DMS 273 (cell line): Measurements from ENCODE around the gene AGAP1.

Source experiments
- DNase-seq: peaks from one replicate; lab custom pipeline; 2025; ENCODE audit not compliant: unreplicated experiment; lab: John Stamatoyannopoulos, UW

Gene AGAP1

DNA sequence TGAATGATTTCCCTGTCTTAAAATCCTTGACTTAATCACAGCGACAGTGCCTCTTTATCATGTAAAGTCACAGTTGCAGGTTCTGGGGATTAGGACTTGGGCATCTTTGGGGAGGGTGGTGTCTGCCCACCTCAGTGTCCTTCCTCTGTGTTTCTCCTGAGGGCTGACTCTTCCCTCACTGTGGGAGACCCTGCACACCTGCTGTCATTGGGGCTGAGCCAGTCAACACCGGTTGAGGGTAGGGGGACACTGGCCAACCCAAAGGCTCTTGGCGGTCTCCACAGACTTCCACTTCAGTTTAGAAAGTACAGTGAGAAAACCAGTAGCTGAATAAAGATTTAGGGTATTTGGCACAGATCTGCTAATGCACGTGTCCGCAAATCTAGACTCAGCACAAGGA lies 36.9 kb downstream of the AGAP1 start:
- no peak for DNase-seq

- no peak for DNase-seq
Observed at GRCh38 chr2:235532307-235532706, 38.5 kb downstream of the AGAP1 start.

GRCh38 chr2:235533198-235533597 lies 39.4 kb downstream of the AGAP1 start:
- no peak for DNase-seq

GRCh38 chr2:235533616-235534385 lies 40.0 kb downstream of the AGAP1 start:
- peak; percentile 98 for DNase-seq

DNA sequence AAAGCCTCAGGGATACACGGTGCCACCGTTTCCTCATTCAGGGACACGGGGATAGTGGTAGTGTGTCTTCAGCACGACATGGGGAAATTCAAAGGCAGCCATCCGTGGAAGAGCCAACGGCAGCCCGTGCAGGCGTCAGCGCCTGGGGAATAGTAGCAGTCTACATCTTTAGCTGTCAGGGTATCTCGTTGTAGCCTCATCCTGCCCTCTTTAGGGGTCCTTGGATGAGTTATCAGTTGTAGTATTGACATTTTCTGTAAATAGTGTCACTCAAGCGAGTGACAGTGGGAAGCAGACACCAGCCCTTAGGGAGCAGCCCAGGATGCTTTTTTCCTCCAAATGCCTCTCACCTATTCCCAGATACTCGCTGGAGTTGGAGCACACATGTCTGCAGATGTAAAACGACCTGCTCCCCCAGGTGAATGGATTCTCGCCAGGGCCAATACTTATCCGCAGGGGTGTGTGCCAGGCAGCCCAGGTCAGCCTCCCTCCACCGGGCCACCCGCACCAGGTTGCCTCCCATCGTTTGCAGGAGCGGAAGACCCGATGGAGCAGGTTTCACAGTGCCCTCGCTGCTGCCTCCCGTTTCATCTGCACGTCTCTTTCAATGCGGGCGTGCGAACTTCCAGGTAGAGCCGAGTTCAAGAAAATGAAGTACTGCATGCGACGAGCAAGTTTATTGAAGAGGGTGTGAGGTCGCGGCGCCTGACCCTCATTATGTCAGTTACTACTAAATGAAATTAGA lies 41.0 kb downstream of the AGAP1 start:
- DNase-seq: no peak

DNA sequence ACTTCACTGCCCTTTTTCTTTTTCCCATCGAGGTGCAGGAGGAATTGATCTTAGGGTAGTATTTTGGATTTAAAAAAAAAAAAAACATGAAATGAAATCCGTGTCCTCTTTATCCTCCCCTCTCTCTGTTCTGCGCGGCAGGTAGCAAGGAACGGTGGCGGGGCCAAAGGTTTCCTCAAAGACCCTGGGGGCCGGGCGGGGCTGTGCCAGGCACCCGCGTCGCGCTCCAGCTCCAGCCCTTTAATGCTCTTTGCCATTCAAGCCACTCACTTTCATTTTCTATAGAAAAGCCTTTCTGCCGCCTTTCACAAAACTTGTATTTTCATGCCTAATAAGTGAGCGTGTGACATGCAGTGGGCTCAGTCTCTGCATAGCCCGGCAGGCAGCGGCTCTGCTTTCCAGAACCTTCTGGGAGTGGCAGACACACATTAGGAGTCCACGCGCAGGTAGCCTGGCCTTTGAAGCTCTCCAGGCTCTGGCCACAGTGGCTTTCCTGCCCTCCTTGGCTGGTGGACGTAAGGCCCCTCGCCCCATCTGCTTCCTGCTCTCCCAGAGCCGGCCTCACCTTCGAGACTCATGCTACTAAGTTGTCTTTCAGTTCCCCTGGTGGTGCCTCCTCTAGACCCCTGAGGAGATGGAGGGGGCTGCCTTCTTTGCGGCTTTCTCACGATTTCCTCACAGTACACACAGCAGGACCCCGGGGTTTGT lies 41.7 kb downstream of the AGAP1 start:
- no peak for DNase-seq

DNA sequence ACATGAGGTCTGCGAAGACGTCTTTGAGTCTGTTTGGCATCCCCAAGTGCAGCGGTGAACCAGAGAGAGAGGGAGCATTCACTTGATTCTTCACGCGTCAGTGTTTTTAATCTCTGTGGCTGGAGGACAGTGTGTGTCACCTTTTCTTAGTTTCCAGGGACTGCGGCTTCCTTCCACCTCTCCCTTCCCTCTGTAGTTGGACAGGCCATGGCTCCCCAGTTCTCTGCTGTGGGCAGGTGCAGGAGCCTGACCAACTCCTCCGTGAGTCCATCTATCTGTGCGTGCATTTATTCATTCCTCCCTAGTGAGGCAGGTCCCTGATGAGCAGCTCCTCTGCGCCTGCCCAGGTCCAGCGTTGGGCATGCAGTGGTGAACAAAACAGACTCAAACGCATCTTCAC lies 42.9 kb downstream of the AGAP1 start:
- DNase-seq: no peak

- no peak for DNase-seq
Observed at GRCh38 chr2:235537186-235537585, 43.3 kb downstream of the AGAP1 start.

DNA sequence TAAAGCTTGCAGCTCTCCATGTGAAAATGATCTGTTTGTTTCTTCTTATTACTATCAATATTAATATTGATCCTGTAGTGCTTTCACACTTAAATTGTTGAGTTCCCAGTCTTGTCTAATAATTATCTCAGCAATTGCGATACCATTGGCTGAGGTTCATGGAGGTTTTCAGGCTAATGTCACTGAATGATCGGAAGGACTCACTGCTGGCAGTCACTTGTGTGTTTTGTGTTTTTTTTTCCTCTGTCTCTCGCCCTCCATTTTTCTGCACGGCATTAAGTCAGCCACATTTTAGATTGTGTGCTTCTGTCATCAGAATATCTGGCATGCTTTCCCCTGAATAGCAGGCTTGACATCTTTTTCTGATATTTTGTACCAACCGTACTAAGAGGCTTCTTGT lies 43.7 kb downstream of the AGAP1 start:
- DNase-seq: no peak

GRCh38 chr2:235538144-235538639 lies 44.3 kb downstream of the AGAP1 start:
- DNase-seq: peak; percentile 14

DNA sequence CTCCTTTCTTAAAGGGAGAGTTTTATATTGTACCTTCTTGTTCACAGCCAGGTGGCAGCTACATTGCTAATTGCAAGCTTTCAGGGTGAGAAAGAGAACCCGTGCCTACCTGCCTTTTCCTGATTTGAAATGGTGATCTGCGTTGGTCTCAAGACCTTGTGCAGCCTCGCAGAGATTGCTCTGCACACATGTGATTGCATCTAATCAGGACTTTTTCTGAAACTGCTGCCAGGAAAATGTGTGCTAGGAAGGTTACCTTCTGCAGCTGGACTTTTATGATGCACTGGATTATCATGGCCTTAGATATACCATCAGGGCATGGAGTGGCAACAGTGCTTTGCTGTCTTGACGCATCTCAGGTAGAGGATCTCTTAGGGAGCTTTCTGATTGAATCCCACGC lies 45.1 kb downstream of the AGAP1 start:
- peak; percentile 24 for DNase-seq

DNA sequence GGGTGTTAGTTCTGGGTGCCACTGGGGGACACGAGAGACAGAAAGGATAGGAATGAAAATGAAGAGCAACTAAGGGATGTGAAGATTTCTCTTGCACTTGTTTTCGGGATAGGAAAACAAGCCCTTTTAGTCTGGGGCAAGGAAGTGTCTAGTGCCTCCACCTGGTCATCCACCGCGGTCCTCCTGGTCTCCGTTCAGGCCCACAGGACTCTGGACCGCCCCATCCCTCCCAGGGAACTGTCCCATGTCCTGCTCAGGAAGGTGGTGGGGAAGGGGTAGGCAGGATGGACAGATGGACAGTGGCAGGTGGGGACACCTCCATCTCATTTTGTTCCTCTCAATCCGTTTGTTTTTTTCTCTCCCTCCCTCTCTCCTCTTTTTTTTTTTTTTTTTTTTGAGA lies 45.9 kb downstream of the AGAP1 start:
- no peak for DNase-seq

DNA sequence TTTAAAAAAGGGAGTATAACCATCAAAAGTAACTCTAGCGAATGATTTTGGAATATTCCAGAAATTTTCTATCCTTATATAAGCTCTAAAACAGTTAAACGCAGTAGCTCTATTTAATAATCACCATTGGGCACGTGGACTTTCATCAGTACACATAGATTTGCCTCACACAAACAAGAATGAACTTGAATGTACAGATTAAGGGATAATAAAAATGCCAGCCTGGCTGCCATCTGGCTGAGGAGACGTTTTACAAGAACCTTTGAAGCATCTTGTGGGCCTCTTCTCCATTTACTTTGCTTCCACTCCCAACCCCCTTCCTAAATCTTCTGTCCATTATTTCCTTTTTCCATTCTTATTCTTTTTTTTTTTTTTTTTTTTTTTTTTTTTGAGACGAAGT lies 47.2 kb downstream of the AGAP1 start:
- DNase-seq: peak; percentile 89

GRCh38 chr2:235541838-235542549 lies 48.2 kb downstream of the AGAP1 start:
- DNase-seq: no peak

GRCh38 chr2:235542733-235543127 lies 48.9 kb downstream of the AGAP1 start:
- DNase-seq: no peak

- DNase-seq: no peak
Observed at GRCh38 chr2:235543128-235543750, 49.4 kb downstream of the AGAP1 start.

DNA sequence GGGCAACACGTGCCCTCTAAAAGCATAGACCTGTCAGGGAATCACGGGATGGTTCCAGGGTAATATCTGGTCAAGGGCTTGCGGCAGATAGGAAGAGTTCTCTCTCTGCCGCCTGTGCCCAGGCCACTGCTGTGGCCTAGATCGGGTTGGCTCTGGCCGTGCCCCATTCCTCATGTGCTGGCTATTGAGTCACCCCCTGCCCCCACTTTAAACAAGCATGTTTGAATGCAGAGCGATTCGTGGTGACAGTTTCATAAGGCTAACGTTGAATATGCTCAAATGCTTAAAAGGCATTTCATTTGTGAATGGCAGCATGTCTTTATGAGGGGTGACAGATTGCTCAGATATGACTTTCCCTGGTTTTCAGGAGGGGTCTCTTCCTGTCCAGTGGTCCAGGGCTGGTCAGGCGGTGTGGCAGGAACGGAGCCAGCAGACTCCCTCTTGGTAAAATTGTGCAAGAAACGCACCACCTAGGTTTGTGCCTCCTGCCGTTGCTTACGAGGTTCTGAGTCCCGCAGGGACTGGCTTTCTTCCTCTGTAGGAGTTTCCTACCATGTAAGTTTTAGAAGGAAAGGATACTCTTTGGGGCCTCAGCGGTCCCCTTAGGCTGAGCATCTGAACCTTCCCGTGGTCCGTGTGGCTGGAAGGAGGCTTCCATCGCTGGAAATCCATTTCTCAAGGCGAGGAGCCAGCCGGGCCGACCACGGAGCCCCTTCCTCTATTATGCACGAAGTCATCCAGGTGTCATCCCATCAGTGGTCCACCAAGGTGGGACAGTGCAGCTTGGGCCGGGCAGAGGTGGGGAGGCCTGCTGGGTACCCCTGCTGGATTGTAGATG lies 50.2 kb downstream of the AGAP1 start:
- DNase-seq: no peak

GRCh38 chr2:235544689-235544969 lies 50.8 kb downstream of the AGAP1 start:
- DNase-seq: no peak

DNA sequence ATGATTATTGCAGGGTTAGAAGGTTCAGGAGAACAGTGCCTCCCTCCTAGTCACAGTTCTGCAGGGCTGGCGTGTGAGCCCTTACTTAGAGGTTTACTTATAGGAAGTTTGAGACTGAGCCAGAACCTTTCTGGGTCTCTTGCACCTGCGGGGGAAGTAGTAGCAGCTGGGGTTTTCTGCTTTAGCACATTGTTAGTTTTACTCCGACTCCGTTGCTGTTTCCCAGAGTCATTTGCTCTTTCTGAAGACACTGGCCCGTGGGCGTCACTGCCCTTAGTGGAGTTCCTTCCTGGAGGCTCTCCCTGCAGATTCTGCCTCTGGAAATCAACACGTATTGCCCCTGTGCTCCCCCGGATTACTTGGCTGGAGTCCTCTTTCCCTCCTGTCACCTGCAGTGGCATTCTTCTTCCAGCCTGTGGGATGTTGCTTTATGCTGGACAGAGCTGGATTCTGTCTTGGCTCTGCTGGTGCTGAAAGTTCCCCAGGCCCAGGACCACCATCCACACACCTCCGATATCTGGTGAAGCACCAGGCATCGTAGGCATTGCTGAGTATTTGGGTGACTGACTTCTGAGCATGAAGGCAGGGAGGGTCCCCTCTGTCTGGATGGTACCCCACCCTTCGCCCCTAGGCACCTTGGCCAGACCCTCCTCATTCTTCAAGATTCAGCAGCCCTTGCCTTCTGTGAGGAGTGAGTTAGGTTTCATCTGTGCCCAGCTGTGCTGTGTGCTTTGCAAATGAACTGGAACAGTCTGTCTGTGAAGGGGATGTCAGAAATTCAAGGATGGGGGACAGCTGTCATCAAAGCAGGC lies 51.7 kb downstream of the AGAP1 start:
- no peak for DNase-seq
